HG03066 (cell line): ENCODE measurements around the gene SDHB.

Source experiments
- ATAC-seq: cut with Tn5 transposase; IDR thresholded peaks from one replicate; pipeline ENCODE4 v1.9.1; 2021; ENCODE audit warnings: low read depth; ENCODE audit not compliant: unreplicated experiment

Gene SDHB

GRCh38 chr1:17053685-17054410, at the start of gene SDHB:
SDHB (minus strand) TSS chr1:17054032; CDS start chr1:17054019, 13 bp downstream.
- ATAC-seq, result peak; percentile 96

- ATAC-seq, result no peak
Measured at GRCh38 chr1:17102232-17102631, 48.4 kb upstream of the SDHB start.

GRCh38 chr1:17101261-17101660, 47.4 kb upstream of the SDHB start:
- no peak for ATAC-seq

- no peak for ATAC-seq
Measured at GRCh38 chr1:17099616-17100340, 45.9 kb upstream of the SDHB start.

- no peak for ATAC-seq
Measured at GRCh38 chr1:17098446-17099317, 44.9 kb upstream of the SDHB start.

GRCh38 chr1:17097787-17098186, 44.0 kb upstream of the SDHB start:
- no peak for ATAC-seq

GRCh38 chr1:17097147-17097546, 43.3 kb upstream of the SDHB start:
- ATAC-seq, result no peak

GRCh38 chr1:17096584-17096983, 42.8 kb upstream of the SDHB start:
- ATAC-seq, result no peak

- ATAC-seq, result no peak
Measured at GRCh38 chr1:17095141-17095540, 41.3 kb upstream of the SDHB start.

GRCh38 chr1:17094664-17095063, 40.8 kb upstream of the SDHB start:
- no peak for ATAC-seq

GRCh38 chr1:17093822-17094393, 40.1 kb upstream of the SDHB start:
- no peak for ATAC-seq

- ATAC-seq, result no peak
Measured at GRCh38 chr1:17091252-17091651, 37.4 kb upstream of the SDHB start.

- ATAC-seq, result no peak
Measured at GRCh38 chr1:17089506-17089905, 35.7 kb upstream of the SDHB start.

- no peak for ATAC-seq
Measured at GRCh38 chr1:17086751-17087150, 32.9 kb upstream of the SDHB start.

- no peak for ATAC-seq
Measured at GRCh38 chr1:17084787-17085186, 31.0 kb upstream of the SDHB start.

- ATAC-seq, result no peak
Measured at GRCh38 chr1:17082761-17083160, 28.9 kb upstream of the SDHB start.

- ATAC-seq, result no peak
Measured at GRCh38 chr1:17081439-17081838, 27.6 kb upstream of the SDHB start.

- ATAC-seq, result no peak
Measured at GRCh38 chr1:17080880-17081279, 27.0 kb upstream of the SDHB start.

GRCh38 chr1:17080085-17080759, 26.4 kb upstream of the SDHB start:
- no peak for ATAC-seq
